ENCODE measurements around the gene TIMM10.

GRCh38 chr11:57513911-57514537 is 16.5 kb downstream of the TIMM10 start:
- no peak for TF ChIP-seq CTCF (IDR thresholded peaks at IDR 0.05)
- no peak for TF ChIP-seq EP300 (IDR thresholded peaks at IDR 0.05)
